HuH-7.5 (cell line): ENCODE measurements around the gene CTBP1.

ENCODE experiments used
- DNase-seq: peaks from one replicate; pipeline ENCODE4 v3.0.0; 2011; ENCODE audit warnings: low spot score

CTBP1 gene

GRCh38 chr4:1195109-1195671 is 53.7 kb downstream of the CTBP1 start:
- DNase-seq: peak; percentile 12

GRCh38 chr4:1194010-1194900 is 54.7 kb downstream of the CTBP1 start:
- DNase-seq: peak; percentile 39

GRCh38 chr4:1193206-1194009 is 55.5 kb downstream of the CTBP1 start:
- peak; percentile 13 for DNase-seq

- no peak for DNase-seq
Observed at GRCh38 chr4:1192493-1193205, 56.3 kb downstream of the CTBP1 start.

- peak; percentile 29 for DNase-seq
Observed at GRCh38 chr4:1192091-1192492, 56.8 kb downstream of the CTBP1 start.

GRCh38 chr4:1191621-1192020 is 57.3 kb downstream of the CTBP1 start:
- DNase-seq: no peak

- no peak for DNase-seq
Observed at GRCh38 chr4:1187182-1187581, 61.7 kb downstream of the CTBP1 start.

GRCh38 chr4:1183985-1184773 is 64.8 kb downstream of the CTBP1 start:
- DNase-seq: no peak

- DNase-seq: no peak
Observed at GRCh38 chr4:1182313-1182712, 66.6 kb downstream of the CTBP1 start.

- DNase-seq: no peak
Observed at GRCh38 chr4:1180663-1181062, 68.3 kb downstream of the CTBP1 start.

- DNase-seq: no peak
Observed at GRCh38 chr4:1179976-1180375, 69.0 kb downstream of the CTBP1 start.

GRCh38 chr4:1179089-1179441 is 69.9 kb downstream of the CTBP1 start:
- DNase-seq: peak; percentile 46

GRCh38 chr4:1178300-1179088 is 70.4 kb downstream of the CTBP1 start:
- DNase-seq: no peak

- no peak for DNase-seq
Observed at GRCh38 chr4:1177274-1178141, 71.4 kb downstream of the CTBP1 start.

- DNase-seq: no peak
Observed at GRCh38 chr4:1176398-1177273, 72.3 kb downstream of the CTBP1 start.

GRCh38 chr4:1175635-1176229 is 73.2 kb downstream of the CTBP1 start:
- DNase-seq: no peak

- DNase-seq: peak; percentile 30
Observed at GRCh38 chr4:1174941-1175634, 73.8 kb downstream of the CTBP1 start.
